Smooth muscle cell of the pulmonary artery (primary cell): Measurements from ENCODE around the gene PSMD1. TPM values are rescaled to one million over a fixed set of nuclear protein-coding genes. Genes with fewer than 3 reads are reported as not detected.

Experiments used
- total RNA-seq: library from RNA; depleted of rRNA; stranded (reverse); fragments of >200 nt; gene quantifications from 2 replicates; pipeline ENCODE4 v1.2.3, GENCODE V29; 2014

The PSMD1 gene
- 134 and 141 TPM in 2 replicates for total RNA-seq

GRCh38 chr2:231056453-231057416 lies at the start of gene PSMD1:
Gene PSMD1, plus strand, starts transcription at chr2:231056867. Its CDS starts 159 bp downstream, at chr2:231057026.

DNA sequence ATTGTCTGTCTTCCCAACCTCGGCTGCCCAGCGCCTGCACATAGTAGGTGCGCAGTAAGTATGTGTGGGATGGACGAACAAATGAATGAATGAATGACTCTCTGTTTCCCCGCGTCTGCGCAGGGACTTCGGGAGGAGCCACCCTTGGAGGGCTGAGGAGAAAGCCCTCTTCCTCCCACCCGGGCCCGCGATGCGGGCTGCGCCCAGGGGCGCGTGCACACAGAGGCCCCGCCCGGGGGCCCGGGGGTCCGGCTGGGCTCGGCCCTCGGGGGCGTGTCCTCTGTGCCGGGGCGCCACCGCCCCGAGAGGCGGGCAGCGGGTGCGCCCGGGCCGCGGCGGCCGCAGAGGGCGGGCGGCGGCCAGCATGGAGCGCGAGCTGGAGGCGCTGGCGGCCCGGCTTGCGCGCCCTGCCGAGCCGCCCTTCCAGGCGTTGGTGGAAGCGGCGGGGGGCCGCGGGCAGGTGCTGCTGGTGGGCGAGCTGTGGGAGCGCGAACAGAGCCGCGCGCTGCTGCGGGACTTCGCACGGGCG lies 19.4 kb upstream of the PSMD1 start, which contains the start of gene C2orf72:
C2orf72 (plus strand) TSS at position 322 of the 529 bp plus-strand sequence; CDS start at position 365, 43 bp downstream.

GRCh38 chr2:231124838-231125568 lies 68.3 kb downstream of the PSMD1 start, which contains the start of gene HTR2B:
Gene HTR2B, minus strand, starts transcription at chr2:231125042. Its CDS starts 1,278 bp downstream, at chr2:231123764.

GRCh38 chr2:231198291-231199173 lies 141.9 kb downstream of the PSMD1 start, which contains the start of gene ARMC9:
Gene ARMC9, plus strand, starts transcription at chr2:231198631. Its CDS starts 7,608 bp downstream, at chr2:231206239.

Other genes with a start within 250 kb of the PSMD1 start
- 61.0 and 96.2 TPM in 2 replicates for gene ITM2C, start 191.9 kb upstream of the PSMD1 start, total RNA-seq
- gene GPR55, start 131.6 kb upstream of the PSMD1 start, total RNA-seq: not detected in 2 replicates
- gene SPATA3, start 60.7 kb upstream of the PSMD1 start, total RNA-seq: not detected in 2 replicates
- 3.3 and 6.3 TPM in 2 replicates for gene C2orf72, start 19.3 kb upstream of the PSMD1 start, total RNA-seq
- gene HTR2B, start 68.2 kb downstream of the PSMD1 start, total RNA-seq: 23.9 and 37.3 TPM in 2 replicates
- gene ARMC9, start 141.8 kb downstream of the PSMD1 start, total RNA-seq: 106 and 246 TPM in 2 replicates